GM12891 (cell line): ENCODE measurements around the gene TEAD3.

ENCODE experiments used
- PAX5 ChIP-seq: IDR thresholded peaks from 2 replicates; pipeline ENCODE4 v1.6.1; 2011; ENCODE audit warnings: low read length, moderate library complexity, mild to moderate bottlenecking; ENCODE audit not compliant: insufficient read depth, severe bottlenecking
- POLR2A ChIP-seq: IDR thresholded peaks from 2 replicates; pipeline ENCODE4 v1.6.1; 2011; ENCODE audit warnings: low read depth, low read length, control low read depth
- POLR2AphosphoS5 ChIP-seq: IDR thresholded peaks from 2 replicates; pipeline ENCODE4 v1.6.1; 2011; ENCODE audit warnings: low read depth, low read length, control low read depth
- TAF1 ChIP-seq: IDR thresholded peaks from 2 replicates; pipeline ENCODE4 v1.6.1; 2011; ENCODE audit warnings: low read depth, low read length, control low read depth

DNA sequence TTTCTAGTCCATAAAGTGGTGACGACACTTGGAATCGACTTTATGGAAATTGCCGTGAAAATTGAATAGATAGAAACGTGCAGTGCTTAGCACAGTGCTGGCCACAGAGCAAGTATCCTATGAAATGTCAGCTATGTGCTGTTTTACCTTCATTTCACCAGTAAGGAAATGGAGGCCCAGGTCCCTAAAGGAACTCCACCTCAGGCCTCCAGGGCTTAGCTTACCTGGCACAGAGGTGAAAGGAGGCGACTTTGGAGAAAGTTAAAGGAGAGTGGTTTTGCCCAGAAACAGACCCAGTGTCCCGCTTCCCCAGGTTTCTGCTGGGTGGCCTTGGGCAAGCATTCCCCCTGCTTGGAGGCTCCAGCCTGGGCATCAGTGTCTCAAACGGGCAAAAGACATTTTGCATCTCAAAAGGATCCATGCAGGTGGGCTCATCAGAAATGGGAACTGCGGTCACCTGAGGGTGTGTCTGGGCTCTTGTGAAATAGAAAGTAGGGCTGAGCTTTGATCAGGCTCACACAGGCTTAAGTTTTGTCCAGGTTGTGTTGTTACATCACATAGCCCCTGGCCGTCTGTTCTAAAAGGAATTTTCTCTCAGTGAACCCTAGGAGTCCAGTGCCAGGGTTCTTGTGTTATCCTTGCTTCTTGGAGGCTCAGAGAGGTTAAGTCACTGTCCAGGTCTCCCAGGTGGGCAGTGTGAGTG lies 22.6 kb upstream of the TEAD3 start:
- no peak for TF ChIP-seq TAF1
- TF ChIP-seq POLR2AphosphoS5 = no peak
- TF ChIP-seq POLR2A = no peak
- no peak for TF ChIP-seq PAX5
